ENCODE measurements around the gene TMEM163.

GRCh38 chr2:134573724-134574123 is 145.1 kb downstream of the TMEM163 start:
- TF ChIP-seq CTCF (IDR thresholded peaks at IDR 0.05) = no peak
- no peak for TF ChIP-seq POLR2A (IDR thresholded peaks at IDR 0.05)
- TF ChIP-seq EP300 (IDR thresholded peaks at IDR 0.05) = no peak
